T47D (cell line): ENCODE results near the gene SPAG17.
"Not testable (repeated sequence)": the region's sequence is repeated elsewhere in the genome, so short reads cannot be mapped to it uniquely, and the experiment has no call there.

Experiments
- DNase-seq, 2 experiments: peaks; one replicate each; pipeline versions ENCODE4 v3.0.0 to v3.0.0-alpha.2; 2011 to 2012; ENCODE audit warnings: low read depth in 1 of 2, low spot score in 1 of 2
- JUND ChIP-seq: IDR thresholded peaks from 2 replicates; pipeline ENCODE4 v1.6.1; 2012; ENCODE audit warnings: low read depth
- in situ Hi-C: cut with HindIII; loops from 2 replicates; pipeline ENCODE4 v1.10.0; 2016; ENCODE audit warnings: low sequenced_read_pairs, low pct_unique_long_range_greater_than_20kb

The SPAG17 gene

DNA sequence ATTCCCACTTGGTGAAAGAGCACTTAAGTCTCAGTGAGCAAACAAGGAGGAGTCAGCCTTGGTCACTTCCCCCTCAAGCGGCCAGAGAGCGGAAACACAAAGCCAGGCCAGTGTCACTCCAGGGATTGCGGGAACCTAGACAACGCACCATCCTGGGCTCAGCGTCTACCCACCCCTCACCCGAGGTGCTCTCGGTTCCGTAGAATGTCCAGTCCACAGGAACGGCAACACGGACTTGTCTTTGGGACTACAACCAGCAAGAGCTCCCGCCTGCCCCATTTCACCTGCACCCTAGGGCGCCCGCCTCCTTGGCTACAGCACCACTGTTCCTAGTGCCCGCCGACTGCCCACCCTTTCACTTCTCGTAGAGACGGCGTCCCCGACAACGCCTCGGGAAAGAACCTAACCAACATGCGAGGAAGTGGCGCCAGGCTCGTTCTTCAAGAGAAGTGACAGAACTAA, 256.1 kb downstream of the SPAG17 start:
- in situ Hi-C loops: no loop called here
- no peak for TF ChIP-seq JUND
- DNase-seq: peak; percentile 3 to 66

DNA sequence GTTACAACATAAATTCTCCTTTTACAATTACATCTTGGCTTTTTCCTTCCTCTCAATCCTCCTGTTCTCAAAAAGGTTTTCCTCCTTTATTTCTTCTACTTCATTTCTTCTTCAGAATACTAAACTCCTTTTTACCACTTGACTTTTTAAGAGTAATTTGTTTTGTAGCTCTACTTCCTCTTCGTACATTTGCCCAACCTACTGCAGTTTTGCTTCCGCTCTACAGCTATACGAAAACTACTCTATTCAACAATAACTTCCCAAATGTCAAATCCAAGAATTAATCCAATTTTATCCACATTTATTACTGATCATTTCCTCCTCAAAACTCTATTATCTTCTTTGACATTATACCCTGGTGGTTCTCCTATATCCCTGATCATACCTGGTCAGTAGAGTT, 259.0 kb downstream of the SPAG17 start:
- DNase-seq: no peak
- in situ Hi-C loops: no loop called here
- no peak for TF ChIP-seq JUND

DNA sequence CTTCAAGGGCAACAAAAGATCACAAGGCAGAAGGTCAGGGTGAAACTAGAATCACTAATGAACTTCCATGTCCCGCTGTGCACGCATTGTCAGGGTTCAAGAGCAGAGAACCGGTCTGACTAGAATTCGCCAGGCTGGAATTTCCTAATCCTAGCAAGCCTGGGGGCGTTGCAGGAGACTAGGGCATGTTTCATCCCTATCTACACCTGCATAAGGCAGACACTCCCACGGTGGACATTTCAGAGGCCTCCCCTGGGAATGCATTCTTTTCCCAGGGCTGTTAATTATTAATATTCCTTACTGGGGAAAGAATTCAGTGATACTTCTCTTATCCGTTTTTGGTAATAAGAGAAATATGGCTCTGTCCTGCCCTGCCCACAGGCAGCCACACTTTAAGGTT, 262.3 kb downstream of the SPAG17 start:
- DNase-seq, in situ Hi-C loops: not testable (repeated sequence)

DNA sequence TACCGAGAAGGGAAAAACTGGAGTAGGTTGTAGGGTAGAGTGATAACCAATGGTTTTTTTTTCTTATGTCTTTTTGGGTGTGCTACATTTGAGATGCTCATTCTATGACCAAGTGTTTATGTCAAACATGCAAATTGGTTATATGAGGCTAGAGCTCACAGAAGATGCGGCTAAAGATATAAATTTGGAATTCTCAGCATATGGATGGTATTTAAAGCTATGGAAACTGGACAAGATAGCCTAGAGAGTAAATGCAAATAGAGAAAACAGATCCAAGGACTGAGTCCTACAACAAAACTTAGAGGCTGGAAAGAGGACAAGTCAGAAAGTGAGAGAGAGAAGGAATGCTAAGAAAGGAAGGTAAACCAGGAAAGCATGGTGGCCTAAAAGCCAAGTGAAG, 263.0 kb downstream of the SPAG17 start:
- no peak for DNase-seq
- no peak for TF ChIP-seq JUND
- in situ Hi-C loops: no loop called here

DNA sequence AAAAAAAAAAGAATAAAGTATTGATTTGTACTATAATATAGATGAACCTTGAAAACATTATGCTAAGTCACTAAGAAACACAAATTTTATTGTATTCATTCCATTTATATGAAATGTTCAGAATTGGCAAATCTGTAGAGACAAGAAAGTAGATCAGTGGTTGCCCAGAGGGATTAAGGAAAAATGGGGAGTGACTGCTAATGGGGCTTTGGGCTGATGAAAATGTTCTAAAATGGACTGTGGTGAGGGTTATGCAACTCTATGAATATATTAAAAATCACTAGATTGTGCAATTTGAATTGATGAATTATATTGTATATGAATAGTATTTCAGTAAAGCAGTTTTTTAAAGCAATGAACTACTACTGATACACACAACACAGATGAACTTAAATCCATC, 265.7 kb downstream of the SPAG17 start:
- in situ Hi-C loops: no loop called here
- no peak for TF ChIP-seq JUND
- DNase-seq: no peak

DNA sequence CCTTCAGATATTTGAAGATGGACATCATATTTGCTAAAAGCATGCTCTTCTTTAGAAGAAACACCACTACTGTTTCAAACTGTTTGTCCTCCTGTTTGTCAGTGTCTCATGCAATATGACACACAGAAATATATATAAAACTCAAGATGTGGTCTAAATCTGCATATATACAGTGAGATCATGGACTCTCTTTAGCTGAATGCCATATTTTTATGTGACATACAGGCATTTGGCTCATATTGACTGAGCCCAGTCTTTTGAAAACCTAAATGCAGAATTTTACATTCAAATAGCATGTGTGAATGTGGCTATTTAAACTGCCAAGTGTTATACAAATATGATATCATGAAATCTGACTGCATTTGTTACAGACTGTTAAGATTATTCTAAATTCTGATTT, 274.0 kb downstream of the SPAG17 start:
- TF ChIP-seq JUND: no peak
- in situ Hi-C loops: no loop called here
- no peak for DNase-seq

DNA sequence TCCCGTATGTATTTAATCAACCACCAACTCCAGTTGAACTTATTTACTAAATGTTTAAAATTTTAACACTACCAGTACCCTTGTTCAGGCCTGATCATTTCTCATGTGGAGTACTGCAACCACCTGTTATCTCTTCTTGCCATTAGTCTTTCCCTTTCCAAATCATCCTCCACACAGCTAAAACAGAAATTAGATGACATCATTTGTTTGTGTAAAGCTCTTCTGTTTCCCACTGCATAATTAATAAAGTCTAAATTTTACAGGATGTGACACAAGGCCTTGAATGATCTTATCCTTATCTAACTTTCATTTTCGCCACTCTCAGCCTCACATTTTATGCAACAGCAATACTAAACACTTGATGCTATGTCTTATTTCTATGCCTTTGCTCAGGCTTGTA, 280.0 kb downstream of the SPAG17 start:
- in situ Hi-C loops: no loop called here
- TF ChIP-seq JUND: no peak
- DNase-seq: no peak

DNA sequence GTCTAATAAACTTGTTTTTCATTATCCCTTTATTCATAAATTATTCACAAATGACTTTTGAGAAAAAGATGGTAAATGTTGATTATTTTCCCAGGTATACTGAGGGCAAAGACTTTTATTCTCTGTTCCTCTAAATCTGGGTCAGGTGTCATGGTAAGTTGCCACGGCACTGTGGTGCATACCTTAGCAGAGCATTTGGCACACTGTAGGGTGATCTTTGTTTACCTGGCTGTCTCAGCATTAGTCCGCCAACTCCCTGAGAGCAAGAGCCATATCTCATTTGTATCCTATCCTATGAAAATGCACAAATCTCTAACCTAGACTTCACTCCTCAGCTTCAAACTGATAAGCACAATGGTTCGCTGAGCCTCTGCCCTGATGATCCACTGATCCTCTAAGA, 280.5 kb downstream of the SPAG17 start:
- DNase-seq: no peak
- TF ChIP-seq JUND: no peak
- in situ Hi-C loops: no loop called here
